Measurements from ENCODE around the gene FUZ. TPM values are rescaled to one million over a fixed set of nuclear protein-coding genes. Genes with fewer than 3 reads are reported as not detected.
A peak's percentile ranks its signal among the peaks of the same experiment; 100 is the strongest.

The FUZ gene
- total RNA-seq, 3 donors from 2014 or later = 6.6 to 21.0 (median 11.9) TPM

DNA sequence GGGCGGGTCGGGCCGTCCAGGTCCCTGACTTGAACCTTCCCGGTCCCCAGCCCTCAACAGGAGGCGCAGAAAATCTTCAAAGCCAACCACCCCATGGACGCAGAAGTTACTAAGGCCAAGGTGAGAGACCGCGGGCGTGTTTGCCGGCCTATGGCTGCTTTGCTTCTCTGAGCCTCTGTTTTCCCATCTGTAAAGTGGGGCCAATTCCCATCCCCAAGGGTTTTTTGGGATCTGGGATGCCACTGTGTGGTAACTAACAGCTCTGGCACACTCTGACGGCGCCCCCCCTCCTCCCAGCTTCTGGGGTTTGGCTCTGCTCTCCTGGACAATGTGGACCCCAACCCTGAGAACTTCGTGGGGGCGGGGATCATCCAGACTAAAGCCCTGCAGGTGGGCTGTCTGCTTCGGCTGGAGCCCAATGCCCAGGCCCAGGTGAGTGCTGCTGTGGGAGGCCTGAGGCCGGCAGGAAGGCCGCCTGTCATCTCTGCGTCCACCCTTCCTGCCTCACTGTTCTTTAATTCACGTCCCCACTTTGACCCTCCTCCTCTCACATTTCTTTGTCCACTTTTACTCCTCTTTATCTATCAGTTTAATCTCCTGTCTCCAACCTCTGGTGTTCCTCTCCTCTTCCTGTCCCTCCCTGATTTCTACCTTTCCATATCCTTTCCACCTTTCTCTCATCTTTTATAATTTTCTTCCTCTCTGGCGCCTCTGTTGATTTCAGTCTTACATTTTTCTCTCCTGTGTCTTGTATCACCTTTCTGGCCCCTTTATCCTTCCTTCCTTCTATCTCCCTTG, 7.1 kb downstream of the FUZ start:
- intact Hi-C loops (cut with DNase I, micrococcal nuclease) = no loop called here
- DNase-seq = no peak
- Histone ChIP-seq H3K4me1 (ENCODE audit: low read depth) (peaks cover 11% of the 10 kb centered on the region), H3K4me3 (no peak overlapping the region), H3K9me3 (no peaks in the 10 kb centered on the region), H3K36me3 (ENCODE audit: low read depth) (no peaks in the 10 kb centered on the region)
- ATAC-seq = no peak
- TF ChIP-seq, protein P1, sequence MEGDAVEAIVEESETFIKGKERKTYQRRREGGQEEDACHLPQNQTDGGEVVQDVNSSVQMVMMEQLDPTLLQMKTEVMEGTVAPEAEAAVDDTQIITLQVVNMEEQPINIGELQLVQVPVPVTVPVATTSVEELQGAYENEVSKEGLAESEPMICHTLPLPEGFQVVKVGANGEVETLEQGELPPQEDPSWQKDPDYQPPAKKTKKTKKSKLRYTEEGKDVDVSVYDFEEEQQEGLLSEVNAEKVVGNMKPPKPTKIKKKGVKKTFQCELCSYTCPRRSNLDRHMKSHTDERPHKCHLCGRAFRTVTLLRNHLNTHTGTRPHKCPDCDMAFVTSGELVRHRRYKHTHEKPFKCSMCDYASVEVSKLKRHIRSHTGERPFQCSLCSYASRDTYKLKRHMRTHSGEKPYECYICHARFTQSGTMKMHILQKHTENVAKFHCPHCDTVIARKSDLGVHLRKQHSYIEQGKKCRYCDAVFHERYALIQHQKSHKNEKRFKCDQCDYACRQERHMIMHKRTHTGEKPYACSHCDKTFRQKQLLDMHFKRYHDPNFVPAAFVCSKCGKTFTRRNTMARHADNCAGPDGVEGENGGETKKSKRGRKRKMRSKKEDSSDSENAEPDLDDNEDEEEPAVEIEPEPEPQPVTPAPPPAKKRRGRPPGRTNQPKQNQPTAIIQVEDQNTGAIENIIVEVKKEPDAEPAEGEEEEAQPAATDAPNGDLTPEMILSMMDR (IDR thresholded peaks at IDR 0.05) = no peak

GRCh38 chr19:49803529-49803856, 9.6 kb downstream of the FUZ start:
- Histone ChIP-seq H3K9me3 (no peaks in the 10 kb centered on the region), H3K36me3 (ENCODE audit: low read depth) (no peaks in the 10 kb centered on the region), H3K4me3 (no peak overlapping the region), H3K4me1 (ENCODE audit: low read depth) (no peaks in the 10 kb centered on the region)
- intact Hi-C loops (cut with DNase I, micrococcal nuclease) = no loop called here
- DNase-seq = no peak
- ATAC-seq = no peak
- TF ChIP-seq, protein P1 (IDR thresholded peaks at IDR 0.05) = no peak

DNA sequence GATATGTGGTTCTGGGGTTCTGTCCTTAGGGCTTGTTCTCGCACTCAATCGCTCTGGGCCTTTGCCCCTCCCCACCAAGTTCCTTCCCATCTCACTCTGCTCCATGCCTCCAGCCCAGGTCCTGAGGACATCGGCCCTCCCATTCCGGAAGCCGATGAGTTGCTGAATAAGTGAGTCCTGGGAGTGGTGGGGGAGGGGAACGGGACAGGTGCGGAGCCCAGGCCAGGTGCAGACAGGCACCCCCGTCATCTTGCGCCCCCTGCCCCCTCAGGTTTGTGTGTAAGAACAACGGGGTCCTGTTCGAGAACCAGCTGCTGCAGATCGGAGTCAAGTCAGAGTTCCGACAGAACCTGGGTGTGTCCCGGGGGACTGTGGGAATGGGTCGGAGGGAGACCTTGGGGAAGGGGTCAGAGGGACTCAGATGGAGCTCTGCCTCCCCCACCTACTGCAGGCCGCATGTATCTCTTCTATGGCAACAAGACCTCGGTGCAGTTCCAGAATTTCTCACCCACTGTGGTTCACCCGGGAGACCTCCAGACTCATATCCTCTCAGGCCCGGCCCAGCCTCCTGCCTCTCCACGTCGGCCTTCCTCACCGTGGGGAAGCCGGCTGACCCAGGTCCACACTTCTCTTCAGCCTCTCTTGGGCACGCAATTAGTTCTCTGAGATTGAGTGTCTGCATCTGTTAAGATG, 10.1 kb downstream of the FUZ start:
- H3K36me3 ChIP-seq (ENCODE audit: low read depth) = no peaks in the 10 kb centered on the region
- intact Hi-C loops (cut with DNase I, micrococcal nuclease) = no loop called here
- DNase-seq = no peak
- H3K4me3 ChIP-seq = no peak overlapping the region
- no peaks in the 10 kb centered on the region for H3K9me3 ChIP-seq
- ATAC-seq = peak; percentile 57
- H3K4me1 ChIP-seq (ENCODE audit: low read depth) = no peaks in the 10 kb centered on the region
- TF ChIP-seq, protein P1 (IDR thresholded peaks at IDR 0.05) = no peak

DNA sequence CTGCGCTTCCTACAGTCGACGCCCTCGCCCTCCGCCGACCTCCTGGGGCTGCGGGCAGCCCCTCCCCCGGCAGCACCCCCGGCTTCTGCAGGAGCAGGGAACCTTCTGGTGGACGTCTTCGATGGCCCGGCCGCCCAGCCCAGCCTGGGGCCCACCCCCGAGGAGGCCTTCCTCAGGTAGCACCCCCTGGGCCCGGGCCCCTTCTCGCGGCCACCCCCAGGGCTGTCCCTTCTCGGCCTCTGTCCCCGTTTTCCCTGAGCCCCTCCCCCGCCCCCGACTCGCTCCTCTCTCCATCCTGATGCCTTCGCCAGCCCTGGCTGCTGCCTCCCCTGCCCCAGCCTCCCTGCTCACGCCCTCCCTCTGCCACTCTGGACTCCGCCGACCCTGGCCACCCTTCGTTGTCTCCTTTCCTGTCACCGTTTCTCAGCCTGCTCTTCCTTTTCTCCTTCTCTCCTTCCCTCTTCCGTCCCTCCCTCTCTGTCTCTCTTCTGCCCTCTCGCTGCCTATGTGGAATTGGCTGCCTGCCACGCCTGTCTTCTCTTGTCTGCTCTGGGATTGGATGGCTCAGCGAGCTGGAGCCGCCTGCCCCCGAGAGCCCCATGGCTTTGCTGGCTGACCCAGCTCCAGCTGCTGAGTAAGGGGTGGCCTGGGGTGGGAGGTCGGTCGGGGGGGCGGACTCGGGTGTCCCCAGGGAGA, 11.0 kb downstream of the FUZ start:
- peak; percentile 74 for ATAC-seq
- H3K4me3 ChIP-seq = no peak overlapping the region
- intact Hi-C loops (cut with DNase I, micrococcal nuclease) = no loop called here

GRCh38 chr19:49801401-49801888, 11.6 kb downstream of the FUZ start:
- no peak for DNase-seq
- Histone ChIP-seq H3K4me3 (no peak overlapping the region), H3K4me1 (ENCODE audit: low read depth) (no peaks in the 10 kb centered on the region), H3K36me3 (ENCODE audit: low read depth) (peaks cover 4% of the 10 kb centered on the region), H3K9me3 (no peaks in the 10 kb centered on the region)
- TF ChIP-seq, protein P1 (IDR thresholded peaks at IDR 0.05) = no peak
- no peak for ATAC-seq
- intact Hi-C loops (cut with DNase I, micrococcal nuclease) = no loop called here

More for the DNA sequence above, 11.0 kb downstream of the FUZ start:
- TF ChIP-seq, protein P1 (IDR thresholded peaks at IDR 0.05) = no peak
- DNase-seq = peak; percentile 74 to 79 (median 77)
- Histone ChIP-seq H3K4me1 (ENCODE audit: low read depth) (no peaks in the 10 kb centered on the region), H3K9me3 (no peaks in the 10 kb centered on the region), H3K36me3 (ENCODE audit: low read depth) (no peaks in the 10 kb centered on the region)
